Mesodermal cell (in vitro differentiated cells): Measurements from ENCODE around the gene CRMP1.

ENCODE experiments used
- H3K27ac ChIP-seq: 2 replicates; pipeline ENCODE4 v1.7.0; 2013; ENCODE audit warnings: mild to moderate bottlenecking, low read depth, low read length, moderate library complexity; ENCODE audit not compliant: severe bottlenecking
- H3K36me3 ChIP-seq: 2 replicates; pipeline ENCODE4 v1.7.1; 2013; ENCODE audit warnings: mild to moderate bottlenecking, low read length, moderate library complexity; ENCODE audit not compliant: control insufficient read depth, insufficient read depth
- H3K4me1 ChIP-seq: one replicate; pipeline ENCODE4 v1.7.1; 2013; ENCODE audit warnings: mild to moderate bottlenecking, low read length; ENCODE audit not compliant: insufficient read depth, control insufficient read depth, poor library complexity, severe bottlenecking
- H3K4me3 ChIP-seq: 2 replicates; pipeline ENCODE4 v1.7.0; 2013; ENCODE audit warnings: low read length, control low read depth, mild to moderate bottlenecking; ENCODE audit not compliant: insufficient read depth, poor library complexity, severe bottlenecking; ENCODE audit errors: extremely low read depth
- H3K9me3 ChIP-seq: 2 replicates; pipeline ENCODE4 v1.7.1; 2013; ENCODE audit warnings: mild to moderate bottlenecking, low read length, moderate library complexity; ENCODE audit not compliant: control insufficient read depth
- WGBS, 2 experiments: methylation state at CpG; one replicate each; pipeline ENCODE4 v1.1.5; 2013; ENCODE audit warnings: missing lambda C conversion rate in 2 of 2; ENCODE audit not compliant: insufficient coverage in 2 of 2; 5-methylcytosine and 5-hydroxymethylcytosine counted together

CRMP1 gene

GRCh38 chr4:5796976-5797375 is 95.9 kb downstream of the CRMP1 start:
- H3K36me3 ChIP-seq, result peaks cover 31% of the 10 kb centered on the region
- no peaks in the 10 kb centered on the region for H3K4me1 ChIP-seq
- WGBS, 2 experiments, result 87 to 95% methylated on average over 14 to 17 of the region's 18 CpGs
- no peaks in the 10 kb centered on the region for H3K9me3 ChIP-seq
- no peak overlapping the region for H3K27ac ChIP-seq
- no peak overlapping the region for H3K4me3 ChIP-seq

GRCh38 chr4:5795580-5795979 is 97.3 kb downstream of the CRMP1 start:
- 88% methylated on average over 4 of the region's 5 CpGs; no CpG with 5 or more reads in 1 of the 2 experiments for WGBS, 2 experiments
- Histone ChIP-seq H3K9me3 (no peaks in the 10 kb centered on the region), H3K4me3 (no peak overlapping the region), H3K36me3 (peaks cover 28% of the 10 kb centered on the region), H3K4me1 (no peaks in the 10 kb centered on the region), H3K27ac (no peak overlapping the region)

GRCh38 chr4:5793514-5793913 is 99.4 kb downstream of the CRMP1 start:
- WGBS, 2 experiments, result 90 to 94% methylated on average over 11 to 13 of the region's 13 CpGs
- H3K36me3 ChIP-seq, result peaks cover 31% of the 10 kb centered on the region
- H3K27ac ChIP-seq, result no peak overlapping the region
- no peaks in the 10 kb centered on the region for H3K9me3 ChIP-seq
- no peak overlapping the region for H3K4me3 ChIP-seq
- H3K4me1 ChIP-seq, result no peaks in the 10 kb centered on the region

GRCh38 chr4:5791654-5792053 is 101.2 kb downstream of the CRMP1 start:
- H3K36me3 ChIP-seq, result peaks cover 41% of the 10 kb centered on the region
- no peaks in the 10 kb centered on the region for H3K9me3 ChIP-seq
- H3K4me1 ChIP-seq, result no peaks in the 10 kb centered on the region
- 70% methylated on average over 2 of the region's 3 CpGs; no CpG with 5 or more reads in 1 of the 2 experiments for WGBS, 2 experiments
- no peak overlapping the region for H3K4me3 ChIP-seq
- H3K27ac ChIP-seq, result no peak overlapping the region

- 0 to 50% methylated on average over 1 of the region's 1 CpG for WGBS, 2 experiments
- H3K4me3 ChIP-seq, result no peak overlapping the region
- H3K36me3 ChIP-seq, result peaks cover 47% of the 10 kb centered on the region
- H3K27ac ChIP-seq, result no peak overlapping the region
- H3K4me1 ChIP-seq, result no peaks in the 10 kb centered on the region
- no peaks in the 10 kb centered on the region for H3K9me3 ChIP-seq
These were observed 102.4 kb downstream of the CRMP1 start for GRCh38 chr4:5790546-5790857.

GRCh38 chr4:5789141-5789540 is 103.7 kb downstream of the CRMP1 start:
- Histone ChIP-seq H3K4me1 (no peaks in the 10 kb centered on the region), H3K4me3 (no peak overlapping the region), H3K36me3 (peaks cover 47% of the 10 kb centered on the region), H3K27ac (no peak overlapping the region), H3K9me3 (no peaks in the 10 kb centered on the region)
- WGBS, 2 experiments, result 90 to 93% methylated on average over 3 to 5 of the region's 5 CpGs

- Histone ChIP-seq H3K4me1 (no peaks in the 10 kb centered on the region), H3K4me3 (no peak overlapping the region), H3K9me3 (no peaks in the 10 kb centered on the region), H3K27ac (no peak overlapping the region), H3K36me3 (peaks cover 46% of the 10 kb centered on the region)
- 100% methylated on average over 1 of the region's 2 CpGs; no CpG with 5 or more reads in 1 of the 2 experiments for WGBS, 2 experiments
These were observed 104.7 kb downstream of the CRMP1 start for GRCh38 chr4:5788144-5788543.

- H3K4me1 ChIP-seq, result no peaks in the 10 kb centered on the region
- 78 to 87% methylated on average over 5 to 8 of the region's 8 CpGs for WGBS, 2 experiments
- H3K4me3 ChIP-seq, result no peak overlapping the region
- H3K36me3 ChIP-seq, result peaks cover 51% of the 10 kb centered on the region
- no peak overlapping the region for H3K27ac ChIP-seq
- no peaks in the 10 kb centered on the region for H3K9me3 ChIP-seq
These were observed 105.6 kb downstream of the CRMP1 start for GRCh38 chr4:5787311-5787710.

- Histone ChIP-seq H3K4me1 (no peaks in the 10 kb centered on the region), H3K27ac (no peak overlapping the region), H3K36me3 (peaks cover 51% of the 10 kb centered on the region), H3K9me3 (no peaks in the 10 kb centered on the region), H3K4me3 (no peak overlapping the region)
- WGBS, 2 experiments, result 83 to 92% methylated on average over 1 to 4 of the region's 9 CpGs
These were observed 106.8 kb downstream of the CRMP1 start for GRCh38 chr4:5785806-5786680.

- 78 to 87% methylated on average over 8 of the region's 9 CpGs for WGBS, 2 experiments
- Histone ChIP-seq H3K27ac (no peak overlapping the region), H3K36me3 (peaks cover 54% of the 10 kb centered on the region), H3K4me1 (no peaks in the 10 kb centered on the region), H3K9me3 (no peaks in the 10 kb centered on the region), H3K4me3 (no peak overlapping the region)
These were observed 107.8 kb downstream of the CRMP1 start for GRCh38 chr4:5784960-5785611.

GRCh38 chr4:5784021-5784420 is 108.9 kb downstream of the CRMP1 start:
- no peak overlapping the region for H3K4me3 ChIP-seq
- peaks cover 49% of the 10 kb centered on the region for H3K36me3 ChIP-seq
- no peak overlapping the region for H3K27ac ChIP-seq
- H3K4me1 ChIP-seq, result no peaks in the 10 kb centered on the region
- 98% methylated on average over 5 of the region's 6 CpGs for WGBS, 2 experiments
- no peaks in the 10 kb centered on the region for H3K9me3 ChIP-seq
